HG03039 (cell line): ENCODE data around the gene PHLPP2.

Experiments used
- ATAC-seq: cut with Tn5 transposase; IDR thresholded peaks from one replicate; pipeline ENCODE4 v1.9.1; 2021; ENCODE audit warnings: mild to moderate bottlenecking, moderate library complexity; ENCODE audit not compliant: unreplicated experiment

The PHLPP2 gene

GRCh38 chr16:71670537-71670936 is 54.0 kb downstream of the PHLPP2 start:
- no peak for ATAC-seq

- no peak for ATAC-seq
Measured at GRCh38 chr16:71669926-71670536, 54.5 kb downstream of the PHLPP2 start.

- ATAC-seq = no peak
Measured at GRCh38 chr16:71666928-71667707, 57.4 kb downstream of the PHLPP2 start.

GRCh38 chr16:71666264-71666663 is 58.2 kb downstream of the PHLPP2 start:
- ATAC-seq = no peak

GRCh38 chr16:71659471-71659870 is 65.0 kb downstream of the PHLPP2 start:
- no peak for ATAC-seq

- no peak for ATAC-seq
Measured at GRCh38 chr16:71658771-71659170, 65.7 kb downstream of the PHLPP2 start.

- no peak for ATAC-seq
Measured at GRCh38 chr16:71649704-71650103, 74.8 kb downstream of the PHLPP2 start.

GRCh38 chr16:71648921-71649320 is 75.6 kb downstream of the PHLPP2 start:
- ATAC-seq = no peak

- ATAC-seq = no peak
Measured at GRCh38 chr16:71648162-71648561, 76.3 kb downstream of the PHLPP2 start.

- no peak for ATAC-seq
Measured at GRCh38 chr16:71647391-71647790, 77.1 kb downstream of the PHLPP2 start.

- no peak for ATAC-seq
Measured at GRCh38 chr16:71645450-71645849, 79.1 kb downstream of the PHLPP2 start.

- no peak for ATAC-seq
Measured at GRCh38 chr16:71637398-71637797, 87.1 kb downstream of the PHLPP2 start.

- no peak for ATAC-seq
Measured at GRCh38 chr16:71635632-71636031, 88.9 kb downstream of the PHLPP2 start.

GRCh38 chr16:71631776-71632175 is 92.7 kb downstream of the PHLPP2 start:
- ATAC-seq = no peak

GRCh38 chr16:71630808-71631207 is 93.7 kb downstream of the PHLPP2 start:
- ATAC-seq = no peak

- ATAC-seq = no peak
Measured at GRCh38 chr16:71629278-71630016, 95.1 kb downstream of the PHLPP2 start.

- ATAC-seq = no peak
Measured at GRCh38 chr16:71628810-71629209, 95.7 kb downstream of the PHLPP2 start.

- no peak for ATAC-seq
Measured at GRCh38 chr16:71627731-71628181, 96.7 kb downstream of the PHLPP2 start.

GRCh38 chr16:71626858-71627213 is 97.7 kb downstream of the PHLPP2 start:
- ATAC-seq = no peak

- no peak for ATAC-seq
Measured at GRCh38 chr16:71626018-71626857, 98.3 kb downstream of the PHLPP2 start, which contains the start of gene MARVELD3. Gene MARVELD3 (plus strand): TSS chr16:71626184. CDS start chr16:71626230, 46 bp downstream.
